Neuronal stem cell (in vitro differentiated cells): ENCODE data around the gene PKHD1.

Experiments used
- DNase-seq: peaks from one replicate; pipeline ENCODE4 v3.0.0-alpha.2; 2013; ENCODE audit warnings: low spot score
- H2AFZ ChIP-seq: one replicate; pipeline ENCODE4 v1.6.1; 2013; ENCODE audit warnings: mild to moderate bottlenecking, low read length, inconsistent platforms
- H2AK5ac ChIP-seq: 2 replicates; pipeline ENCODE4 v1.6.1; 2013; ENCODE audit warnings: low read depth, mild to moderate bottlenecking, inconsistent platforms, low read length, moderate library complexity, mixed read lengths
- H2BK120ac ChIP-seq: 2 replicates; pipeline ENCODE4 v1.6.1; 2013; ENCODE audit warnings: low read depth, mild to moderate bottlenecking, inconsistent platforms, low read length, moderate library complexity, mixed read lengths
- H2BK12ac ChIP-seq: one replicate; pipeline ENCODE4 v1.6.1; 2013; ENCODE audit warnings: low read length, inconsistent platforms
- H2BK15ac ChIP-seq: 2 replicates; pipeline ENCODE4 v1.6.1; 2013; ENCODE audit warnings: mild to moderate bottlenecking, low read length, inconsistent platforms, mixed read lengths
- H2BK5ac ChIP-seq: one replicate; pipeline ENCODE4 v1.6.1; 2013; ENCODE audit warnings: inconsistent platforms, mild to moderate bottlenecking, low read length, moderate library complexity
- H3K14ac ChIP-seq: one replicate; pipeline ENCODE4 v1.6.1; 2013; ENCODE audit warnings: low read length, inconsistent platforms
- H3K18ac ChIP-seq: 2 replicates; pipeline ENCODE4 v1.6.1; 2013; ENCODE audit warnings: low read length, inconsistent platforms
- H3K23ac ChIP-seq: 2 replicates; pipeline ENCODE4 v1.6.1; 2013; ENCODE audit warnings: low read depth, mild to moderate bottlenecking, mixed read lengths, low read length, inconsistent platforms; ENCODE audit not compliant: poor library complexity
- H3K27ac ChIP-seq: replicated peaks from 3 replicates; pipeline ENCODE4 v1.5.1; 2013; ENCODE audit warnings: low read length, inconsistent platforms
- H3K27me3 ChIP-seq, 3 experiments: 2 replicates each; pipeline ENCODE4 v1.6.1; 2013; ENCODE audit warnings: low read length in 3 of 3, mild to moderate bottlenecking in 2 of 3, inconsistent platforms in 1 of 3, low read depth in 1 of 3, mixed read lengths in 1 of 3, moderate library complexity in 1 of 3; ENCODE audit not compliant: control insufficient read depth in 3 of 3, insufficient read depth in 3 of 3
- H3K36me3 ChIP-seq, 2 donors: replicated peaks in 1 of 2; 2 replicates each; pipeline ENCODE4 v1.6.1; 2013; ENCODE audit warnings: low read length in 2 of 2; ENCODE audit not compliant: control insufficient read depth in 2 of 2, insufficient read depth in 2 of 2
- H3K4ac ChIP-seq: 2 replicates; pipeline ENCODE4 v1.6.1; 2013; ENCODE audit warnings: inconsistent platforms, mild to moderate bottlenecking, low read length, moderate library complexity
- H3K4me1 ChIP-seq, 2 donors: 1 replicate in 1 of 2; 2 replicates in 1 of 2; pipeline ENCODE4 v1.6.1; 2013; ENCODE audit warnings: low read length in 2 of 2, low read depth in 1 of 2; ENCODE audit not compliant: control insufficient read depth in 2 of 2, insufficient read depth in 1 of 2
- H3K4me2 ChIP-seq: one replicate; pipeline ENCODE4 v1.6.1; 2013; ENCODE audit warnings: mild to moderate bottlenecking, low read length, inconsistent platforms; ENCODE audit not compliant: insufficient read depth, poor library complexity, severe bottlenecking
- H3K4me3 ChIP-seq, 2 donors: 2 replicates each; pipeline ENCODE4 v1.5.1; 2013; ENCODE audit warnings: low read length in 2 of 2, mild to moderate bottlenecking in 2 of 2, inconsistent platforms in 1 of 2, moderate library complexity in 1 of 2
- H3K79me1 ChIP-seq: one replicate; pipeline ENCODE4 v1.6.1; 2013; ENCODE audit warnings: low read depth, mild to moderate bottlenecking, inconsistent platforms, low read length, moderate library complexity
- H3K9ac ChIP-seq: one replicate; pipeline ENCODE4 v1.6.1; 2013; ENCODE audit warnings: mild to moderate bottlenecking, low read depth, low read length, inconsistent platforms; ENCODE audit not compliant: poor library complexity
- H3K9me3 ChIP-seq, 2 donors: replicated peaks in 1 of 2; 2 replicates each; pipeline versions ENCODE3 to v1.6.1; 2013; ENCODE audit warnings: low read length in 2 of 2, mild to moderate bottlenecking in 2 of 2, inconsistent platforms in 1 of 2, low read depth in 1 of 2, mixed read lengths in 1 of 2, moderate library complexity in 1 of 2; ENCODE audit not compliant: control insufficient read depth in 2 of 2, insufficient read depth in 1 of 2
- H4K8ac ChIP-seq: one replicate; pipeline ENCODE4 v1.6.1; 2013; ENCODE audit warnings: low read depth, mild to moderate bottlenecking, inconsistent platforms, low read length, moderate library complexity
- H4K91ac ChIP-seq: one replicate; pipeline ENCODE4 v1.6.1; 2013; ENCODE audit warnings: low read length, low read depth, mild to moderate bottlenecking, inconsistent platforms; ENCODE audit not compliant: poor library complexity
- WGBS, 2 donors: extraction: QIAGEN DNeasy Blood & Tissue Kit; methylation state at CpG; one replicate each; pipeline ENCODE4 v1.1.7; 2013; ENCODE audit warnings: missing lambda C conversion rate in 2 of 2, mixed read lengths in 1 of 2; ENCODE audit not compliant: insufficient read length in 2 of 2, insufficient replicate concordance in 1 of 2; ENCODE audit errors: extremely low coverage in 2 of 2; 5-methylcytosine and 5-hydroxymethylcytosine counted together

Gene PKHD1

DNA sequence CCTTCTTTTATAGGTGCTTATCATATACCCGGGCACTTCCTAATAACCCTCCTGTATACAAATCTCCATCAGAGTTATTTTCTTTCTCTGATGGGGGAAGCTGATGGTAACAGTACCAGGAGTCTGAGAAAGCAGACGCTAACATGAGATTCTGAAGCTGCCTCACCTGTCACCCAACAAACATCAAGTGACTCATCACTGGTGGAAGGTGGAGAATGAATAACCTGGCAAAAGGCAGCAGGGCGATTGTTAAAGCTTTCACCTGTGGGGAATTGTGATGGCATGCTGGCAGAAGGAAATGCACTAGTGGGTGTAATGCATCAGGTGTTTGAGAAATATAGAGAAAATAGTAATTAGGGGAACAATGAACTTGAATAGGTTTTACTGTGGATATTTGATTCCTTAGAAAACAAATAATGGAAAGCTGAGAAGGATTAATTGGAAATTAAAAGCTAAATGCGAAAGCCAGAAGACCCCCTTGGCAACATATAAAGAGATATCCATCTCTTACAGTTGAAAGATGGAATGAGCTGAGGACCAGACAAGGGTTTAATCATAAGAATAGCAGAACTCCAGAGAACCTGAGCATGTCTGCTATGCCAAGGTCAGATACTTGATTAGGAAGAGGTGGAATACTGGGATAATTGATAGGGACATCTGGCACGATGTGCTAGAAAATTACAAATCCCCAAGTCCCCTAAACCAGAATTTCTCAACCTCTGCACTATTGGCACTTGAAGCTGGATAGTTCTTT lies 517.1 kb downstream of the PKHD1 start:
- Histone ChIP-seq H2BK15ac (no peak overlapping the region), H3K4me2 (no peak overlapping the region), H2AK5ac (no peak overlapping the region), H3K79me1 (no peaks in the 10 kb centered on the region), H3K23ac (no peak overlapping the region), H2BK120ac (no peak overlapping the region), H3K27me3 (no peaks in the 10 kb centered on the region), H3K14ac (no peak overlapping the region), H4K91ac (no peak overlapping the region), H3K9ac (no peak overlapping the region), H2AFZ (no peak overlapping the region), H3K9me3 (no peaks in the 10 kb centered on the region), H3K27ac (no peak overlapping the region), H3K36me3 (no peaks in the 10 kb centered on the region), H3K18ac (no peak overlapping the region), H3K4me3 (no peak overlapping the region), H3K4ac (no peak overlapping the region), H4K8ac (no peak overlapping the region), H2BK12ac (no peak overlapping the region), H2BK5ac (no peak overlapping the region), H3K4me1 (no peaks in the 10 kb centered on the region)
- WGBS, 2 donors, result no CpG with 5 or more reads among the region's 5 CpGs
- DNase-seq, result no peak

- no peak overlapping the region for H3K4me3 ChIP-seq
- H2BK12ac ChIP-seq, result no peak overlapping the region
- no peak overlapping the region for H3K27ac ChIP-seq
- H2BK15ac ChIP-seq, result no peak overlapping the region
- no peak overlapping the region for H4K91ac ChIP-seq
- H4K8ac ChIP-seq, result no peak overlapping the region
- no peaks in the 10 kb centered on the region for H3K9me3 ChIP-seq
- H3K79me1 ChIP-seq, result no peaks in the 10 kb centered on the region
- H2AK5ac ChIP-seq, result no peak overlapping the region
- H3K14ac ChIP-seq, result no peak overlapping the region
- H2BK5ac ChIP-seq, result no peak overlapping the region
- H3K36me3 ChIP-seq, result no peaks in the 10 kb centered on the region
- no peaks in the 10 kb centered on the region for H3K4me1 ChIP-seq
- no peak overlapping the region for H3K9ac ChIP-seq
- no peak overlapping the region for H3K4ac ChIP-seq
- H3K18ac ChIP-seq, result no peak overlapping the region
- no peak overlapping the region for H3K4me2 ChIP-seq
- WGBS, 2 donors, result no CpG with 5 or more reads among the region's 1 CpG
- no peak for DNase-seq
- H2BK120ac ChIP-seq, result no peak overlapping the region
- H3K23ac ChIP-seq, result no peak overlapping the region
- no peak overlapping the region for H2AFZ ChIP-seq
- no peaks in the 10 kb centered on the region for H3K27me3 ChIP-seq
These were observed 517.8 kb downstream of the PKHD1 start for GRCh38 chr6:51569594-51569993.

DNA sequence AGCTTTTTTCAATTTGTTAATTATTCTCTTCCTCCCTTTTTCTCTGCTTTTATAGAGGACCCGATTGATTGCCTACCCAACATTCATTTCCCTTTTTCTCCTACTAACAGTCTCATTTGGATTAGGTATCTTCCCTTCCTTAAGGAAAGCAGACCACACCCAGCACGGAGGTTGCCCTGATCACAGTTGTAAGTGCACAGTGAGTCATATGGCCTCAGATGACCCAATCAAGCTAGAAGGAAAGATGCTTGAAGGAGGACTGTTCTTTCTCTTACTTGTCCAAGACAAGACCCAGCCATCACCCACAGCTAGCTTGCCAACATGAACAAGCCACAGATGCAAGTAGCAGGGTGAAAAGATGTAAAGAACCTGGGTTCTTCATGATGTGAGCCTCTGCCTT lies 518.6 kb downstream of the PKHD1 start:
- H3K4me3 ChIP-seq, result no peak overlapping the region

DNA sequence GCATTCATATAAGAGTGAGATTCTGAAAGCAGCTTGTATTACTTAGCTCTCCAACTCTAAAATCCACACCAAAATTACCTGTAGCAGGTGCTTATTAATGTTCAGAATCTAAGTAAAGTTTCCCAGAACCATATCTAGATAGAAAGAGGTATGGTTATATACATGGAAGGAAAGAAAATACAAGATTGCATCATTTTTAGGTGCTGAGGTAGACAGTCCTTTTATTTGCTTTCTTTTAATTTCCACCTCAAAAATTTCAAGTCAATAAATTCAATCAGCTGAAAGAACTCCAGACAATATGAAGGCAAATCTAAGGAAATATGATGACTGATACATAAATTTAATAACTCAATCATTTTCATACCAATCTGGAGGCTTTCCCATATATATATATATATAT lies 521.9 kb downstream of the PKHD1 start:
- Histone ChIP-seq H2BK120ac (no peak overlapping the region), H3K79me1 (no peaks in the 10 kb centered on the region), H2AFZ (no peak overlapping the region), H4K91ac (no peak overlapping the region), H3K4me1 (no peaks in the 10 kb centered on the region), H3K9me3 (no peaks in the 10 kb centered on the region), H3K23ac (no peak overlapping the region), H3K9ac (no peak overlapping the region), H2BK12ac (no peak overlapping the region), H4K8ac (no peak overlapping the region), H3K27me3 (no peaks in the 10 kb centered on the region), H3K14ac (no peak overlapping the region), H3K18ac (no peak overlapping the region), H3K4me3 (no peak overlapping the region), H3K4ac (no peak overlapping the region), H3K27ac (no peak overlapping the region), H2AK5ac (no peak overlapping the region), H3K36me3 (no peaks in the 10 kb centered on the region), H2BK15ac (no peak overlapping the region), H3K4me2 (no peak overlapping the region), H2BK5ac (no peak overlapping the region)
- no peak for DNase-seq

More for the DNA sequence above, 518.6 kb downstream of the PKHD1 start:
- Histone ChIP-seq H3K18ac (no peak overlapping the region), H2AFZ (no peak overlapping the region), H2BK120ac (no peak overlapping the region), H2AK5ac (no peak overlapping the region), H3K23ac (no peak overlapping the region), H3K27ac (no peak overlapping the region), H3K4ac (no peak overlapping the region), H2BK15ac (no peak overlapping the region), H4K91ac (no peak overlapping the region), H3K79me1 (no peaks in the 10 kb centered on the region), H2BK12ac (no peak overlapping the region), H4K8ac (no peak overlapping the region), H2BK5ac (no peak overlapping the region), H3K27me3 (no peaks in the 10 kb centered on the region), H3K14ac (no peak overlapping the region), H3K9ac (no peak overlapping the region), H3K9me3 (no peaks in the 10 kb centered on the region), H3K4me1 (no peaks in the 10 kb centered on the region), H3K36me3 (no peaks in the 10 kb centered on the region), H3K4me2 (no peak overlapping the region)
- no peak for DNase-seq
- no CpG with 5 or more reads among the region's 2 CpGs for WGBS, 2 donors
